ENCODE results near the gene TRPM2. TPM values are rescaled to one million over a fixed set of nuclear protein-coding genes. Genes with fewer than 3 reads are reported as not detected.
A peak's percentile ranks its signal among the peaks of the same experiment; 100 is the strongest.

Gene TRPM2
- total and polyA plus RNA-seq, 2 of the 13 experiments (the other 11 are each of a cell fraction or from before 2014, with no cell fraction given), result 0.07 to 0.20 TPM

DNA sequence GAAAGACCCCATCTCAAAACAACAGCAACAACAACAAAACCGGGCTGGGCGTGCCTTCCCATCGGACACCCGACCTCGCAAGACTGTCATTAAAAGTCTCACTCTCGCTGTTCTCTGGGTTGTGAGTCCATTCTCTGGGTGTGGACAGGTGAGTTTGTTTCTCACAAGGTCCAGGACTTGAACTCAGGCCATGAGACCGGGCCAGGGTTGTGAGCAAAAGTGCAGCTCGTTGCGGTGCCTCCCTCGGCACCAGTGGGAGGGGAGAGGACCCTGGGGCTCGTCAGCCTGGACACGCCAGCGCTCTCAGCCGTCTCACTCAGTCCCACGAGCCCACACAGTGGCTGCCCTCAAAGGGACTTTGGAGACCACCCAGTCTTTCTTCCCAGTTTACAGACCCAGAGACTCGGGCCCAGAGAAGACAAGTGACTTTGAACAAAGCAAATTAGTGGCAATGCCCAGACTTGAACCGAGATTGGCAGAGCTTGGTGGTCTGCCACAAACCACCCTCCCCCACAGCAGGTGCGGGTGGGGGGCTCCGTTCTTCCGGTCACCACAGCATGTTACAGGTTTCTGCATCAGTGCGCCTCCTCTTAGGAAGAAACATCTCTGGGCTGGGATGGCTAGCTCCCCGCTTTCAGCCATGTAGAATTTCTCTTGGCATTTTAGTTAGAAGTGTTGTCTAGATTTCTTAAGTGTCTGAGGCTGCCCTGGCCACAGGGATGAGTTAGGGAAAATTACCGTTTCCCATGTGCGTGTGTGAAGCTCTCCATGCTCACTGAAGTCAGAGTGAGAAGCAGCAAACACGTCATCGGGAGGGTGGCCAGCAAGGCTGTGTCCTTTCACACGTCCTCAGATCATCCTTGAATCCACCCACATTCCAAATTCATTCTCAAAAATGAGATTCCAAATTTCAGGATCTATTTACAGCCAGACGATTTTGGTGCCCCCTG is 130.1 kb downstream of the TRPM2 start (continued):
- TF ChIP-seq POLR2G (IDR thresholded peaks at IDR 0.05; ENCODE audit: low read depth, low read length) (peak; percentile 76), ZNF878 (CRISPR knock-in tag; IDR thresholded peaks at IDR 0.05) (0 out of 2 replicates have a peak, but pooled peaks have one; percentile 32), SIX1 (CRISPR knock-in tag; IDR thresholded peaks at IDR 0.05; ENCODE audit: borderline replicate concordance) (peak; percentile 21; the same call in 1 of the 2 replicates), U2AF1 (optimal IDR thresholded peaks at IDR 0.05; ENCODE audit: low read depth, low read length) (peak; percentile 66), ZBTB7B (CRISPR knock-in tag; IDR thresholded peaks at IDR 0.05) (no peak), ZBTB20 (CRISPR knock-in tag; IDR thresholded peaks at IDR 0.05; ENCODE audit: borderline replicate concordance, low read depth) (0 out of 2 replicates have a peak, but pooled peaks have one; percentile 33), ZFP36L1 (CRISPR knock-in tag; IDR thresholded peaks at IDR 0.05) (0 out of 2 replicates have a peak, but pooled peaks have one; percentile 23), KDM5B (CRISPR knock-in tag; IDR thresholded peaks at IDR 0.05; ENCODE audit: borderline replicate concordance) (peak; percentile 66; the same call in 1 of the 2 replicates), MAZ (IDR thresholded peaks at IDR 0.05; ENCODE audit: borderline replicate concordance, low read depth, low read length) (no peak), MAZ (CRISPR knock-in tag; IDR thresholded peaks at IDR 0.05; ENCODE audit: low read depth) (0 out of 2 replicates have a peak, but pooled peaks have one; percentile 13), ZNF749 (CRISPR knock-in tag; IDR thresholded peaks at IDR 0.05; ENCODE audit: borderline replicate concordance) (peak; percentile 37; the same call in 1 of the 2 replicates), HNRNPH1 (optimal IDR thresholded peaks at IDR 0.05; ENCODE audit: low read depth, low read length) (peak; percentile 29), ZNF317 (CRISPR knock-in tag; IDR thresholded peaks at IDR 0.05) (0 out of 2 replicates have a peak, but pooled peaks have one; percentile 3), CCDC6 (CRISPR knock-in tag; IDR thresholded peaks at IDR 0.05) (0 out of 2 replicates have a peak, but pooled peaks have one; percentile 33), TARDBP (CRISPR knock-in tag; IDR thresholded peaks at IDR 0.05) (0 out of 2 replicates have a peak, but pooled peaks have one; percentile 3), ZNF564 (CRISPR knock-in tag; IDR thresholded peaks at IDR 0.05) (peak; percentile 63; the same call in 1 of the 2 replicates), ZNF235 (CRISPR knock-in tag; IDR thresholded peaks at IDR 0.05; ENCODE audit: borderline replicate concordance) (0 out of 2 replicates have a peak, but pooled peaks have one; percentile 55), FOXA3 (CRISPR knock-in tag; IDR thresholded peaks at IDR 0.05) (peak; percentile 6; the same call in 1 of the 2 replicates), ZBTB7A (CRISPR knock-in tag; IDR thresholded peaks at IDR 0.05) (0 out of 2 replicates have a peak, but pooled peaks have one; percentile 50)
- TF ChIP-seq, protein P1, sequence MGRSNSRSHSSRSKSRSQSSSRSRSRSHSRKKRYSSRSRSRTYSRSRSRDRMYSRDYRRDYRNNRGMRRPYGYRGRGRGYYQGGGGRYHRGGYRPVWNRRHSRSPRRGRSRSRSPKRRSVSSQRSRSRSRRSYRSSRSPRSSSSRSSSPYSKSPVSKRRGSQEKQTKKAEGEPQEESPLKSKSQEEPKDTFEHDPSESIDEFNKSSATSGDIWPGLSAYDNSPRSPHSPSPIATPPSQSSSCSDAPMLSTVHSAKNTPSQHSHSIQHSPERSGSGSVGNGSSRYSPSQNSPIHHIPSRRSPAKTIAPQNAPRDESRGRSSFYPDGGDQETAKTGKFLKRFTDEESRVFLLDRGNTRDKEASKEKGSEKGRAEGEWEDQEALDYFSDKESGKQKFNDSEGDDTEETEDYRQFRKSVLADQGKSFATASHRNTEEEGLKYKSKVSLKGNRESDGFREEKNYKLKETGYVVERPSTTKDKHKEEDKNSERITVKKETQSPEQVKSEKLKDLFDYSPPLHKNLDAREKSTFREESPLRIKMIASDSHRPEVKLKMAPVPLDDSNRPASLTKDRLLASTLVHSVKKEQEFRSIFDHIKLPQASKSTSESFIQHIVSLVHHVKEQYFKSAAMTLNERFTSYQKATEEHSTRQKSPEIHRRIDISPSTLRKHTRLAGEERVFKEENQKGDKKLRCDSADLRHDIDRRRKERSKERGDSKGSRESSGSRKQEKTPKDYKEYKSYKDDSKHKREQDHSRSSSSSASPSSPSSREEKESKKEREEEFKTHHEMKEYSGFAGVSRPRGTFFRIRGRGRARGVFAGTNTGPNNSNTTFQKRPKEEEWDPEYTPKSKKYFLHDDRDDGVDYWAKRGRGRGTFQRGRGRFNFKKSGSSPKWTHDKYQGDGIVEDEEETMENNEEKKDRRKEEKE (IDR thresholded peaks at IDR 0.05), result no peak
- TF ChIP-seq, protein P2, sequence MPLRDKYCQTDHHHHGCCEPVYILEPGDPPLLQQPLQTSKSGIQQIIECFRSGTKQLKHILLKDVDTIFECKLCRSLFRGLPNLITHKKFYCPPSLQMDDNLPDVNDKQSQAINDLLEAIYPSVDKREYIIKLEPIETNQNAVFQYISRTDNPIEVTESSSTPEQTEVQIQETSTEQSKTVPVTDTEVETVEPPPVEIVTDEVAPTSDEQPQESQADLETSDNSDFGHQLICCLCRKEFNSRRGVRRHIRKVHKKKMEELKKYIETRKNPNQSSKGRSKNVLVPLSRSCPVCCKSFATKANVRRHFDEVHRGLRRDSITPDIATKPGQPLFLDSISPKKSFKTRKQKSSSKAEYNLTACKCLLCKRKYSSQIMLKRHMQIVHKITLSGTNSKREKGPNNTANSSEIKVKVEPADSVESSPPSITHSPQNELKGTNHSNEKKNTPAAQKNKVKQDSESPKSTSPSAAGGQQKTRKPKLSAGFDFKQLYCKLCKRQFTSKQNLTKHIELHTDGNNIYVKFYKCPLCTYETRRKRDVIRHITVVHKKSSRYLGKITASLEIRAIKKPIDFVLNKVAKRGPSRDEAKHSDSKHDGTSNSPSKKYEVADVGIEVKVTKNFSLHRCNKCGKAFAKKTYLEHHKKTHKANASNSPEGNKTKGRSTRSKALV (CRISPR knock-in tag; IDR thresholded peaks at IDR 0.05), result peak; percentile 48
- TF ChIP-seq, protein P3, sequence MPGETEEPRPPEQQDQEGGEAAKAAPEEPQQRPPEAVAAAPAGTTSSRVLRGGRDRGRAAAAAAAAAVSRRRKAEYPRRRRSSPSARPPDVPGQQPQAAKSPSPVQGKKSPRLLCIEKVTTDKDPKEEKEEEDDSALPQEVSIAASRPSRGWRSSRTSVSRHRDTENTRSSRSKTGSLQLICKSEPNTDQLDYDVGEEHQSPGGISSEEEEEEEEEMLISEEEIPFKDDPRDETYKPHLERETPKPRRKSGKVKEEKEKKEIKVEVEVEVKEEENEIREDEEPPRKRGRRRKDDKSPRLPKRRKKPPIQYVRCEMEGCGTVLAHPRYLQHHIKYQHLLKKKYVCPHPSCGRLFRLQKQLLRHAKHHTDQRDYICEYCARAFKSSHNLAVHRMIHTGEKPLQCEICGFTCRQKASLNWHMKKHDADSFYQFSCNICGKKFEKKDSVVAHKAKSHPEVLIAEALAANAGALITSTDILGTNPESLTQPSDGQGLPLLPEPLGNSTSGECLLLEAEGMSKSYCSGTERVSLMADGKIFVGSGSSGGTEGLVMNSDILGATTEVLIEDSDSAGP (CRISPR knock-in tag; IDR thresholded peaks at IDR 0.05; ENCODE audit: borderline replicate concordance), result peak; percentile 61; the same call in 1 of the 2 replicates

All from HepG2 (cell line).